Raji (cell line): ENCODE data around the gene SLC35F3.

Source experiments
- POLR2A ChIP-seq: IDR thresholded peaks from 2 replicates; pipeline ENCODE4 v1.6.1; 2011; ENCODE audit warnings: low read depth, low read length, control low read depth; ENCODE audit not compliant: insufficient read depth

Gene SLC35F3

GRCh38 chr1:234125714-234126113 lies 221.2 kb downstream of the SLC35F3 start:
- TF ChIP-seq POLR2A = no peak

- TF ChIP-seq POLR2A = no peak
Measured at GRCh38 chr1:234127026-234127671, 222.7 kb downstream of the SLC35F3 start.

DNA sequence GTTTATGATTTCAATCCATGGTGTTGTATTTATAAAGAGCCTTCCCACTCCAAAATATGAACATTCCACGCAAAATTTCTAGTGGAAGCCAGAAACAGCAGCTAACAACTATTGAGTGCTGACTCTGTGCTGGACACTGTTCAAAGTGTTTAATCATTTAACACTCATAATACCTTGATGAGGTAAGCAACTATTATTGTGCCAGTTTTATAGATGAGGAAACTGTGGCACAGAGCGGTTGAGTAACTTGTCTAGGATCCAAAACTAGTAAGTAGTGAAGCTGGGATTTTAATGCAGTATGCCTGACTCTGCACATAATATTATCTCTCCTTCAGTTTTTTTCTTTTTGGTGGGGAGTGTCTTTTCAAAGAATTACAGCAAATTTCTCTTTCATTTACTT lies 228.3 kb downstream of the SLC35F3 start:
- TF ChIP-seq POLR2A = no peak

DNA sequence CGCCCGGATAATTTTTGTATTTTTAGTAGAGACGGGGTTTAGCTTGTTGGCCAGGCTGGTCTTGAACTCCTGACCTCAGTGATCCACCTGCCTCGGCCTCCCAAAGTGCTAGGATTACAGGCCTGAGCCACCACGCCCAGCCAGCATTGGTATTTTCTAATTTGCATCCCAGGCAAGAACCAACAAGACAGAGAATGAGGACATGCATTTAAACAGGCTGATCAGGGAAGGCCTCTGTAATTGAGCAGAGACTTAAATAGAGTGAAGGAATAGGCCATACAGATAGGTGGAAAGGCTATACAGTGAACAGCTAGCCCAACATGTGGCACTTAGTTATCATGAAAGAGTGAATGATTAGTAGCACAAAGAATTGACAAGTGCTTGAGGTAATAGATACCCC lies 230.4 kb downstream of the SLC35F3 start:
- TF ChIP-seq POLR2A = no peak

DNA sequence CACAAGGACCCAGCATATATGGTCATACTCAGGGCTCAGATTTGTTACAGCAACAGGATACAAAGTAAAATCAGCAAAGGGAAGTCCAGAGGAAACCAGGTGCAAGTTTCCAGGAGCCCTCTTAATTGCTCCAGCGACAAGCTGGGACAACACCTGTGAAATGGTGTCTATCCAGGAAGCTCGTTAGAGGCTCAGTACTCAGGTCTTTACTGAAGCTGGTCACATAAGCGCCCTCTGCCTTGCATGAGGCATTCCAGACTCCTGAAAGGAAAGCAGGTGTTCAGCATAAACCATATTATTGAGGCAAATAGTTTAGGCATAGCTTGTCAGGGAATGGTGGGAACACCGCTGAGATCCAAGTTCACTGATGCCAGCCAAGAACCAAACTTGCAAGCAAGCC lies 231.0 kb downstream of the SLC35F3 start:
- no peak for TF ChIP-seq POLR2A

DNA sequence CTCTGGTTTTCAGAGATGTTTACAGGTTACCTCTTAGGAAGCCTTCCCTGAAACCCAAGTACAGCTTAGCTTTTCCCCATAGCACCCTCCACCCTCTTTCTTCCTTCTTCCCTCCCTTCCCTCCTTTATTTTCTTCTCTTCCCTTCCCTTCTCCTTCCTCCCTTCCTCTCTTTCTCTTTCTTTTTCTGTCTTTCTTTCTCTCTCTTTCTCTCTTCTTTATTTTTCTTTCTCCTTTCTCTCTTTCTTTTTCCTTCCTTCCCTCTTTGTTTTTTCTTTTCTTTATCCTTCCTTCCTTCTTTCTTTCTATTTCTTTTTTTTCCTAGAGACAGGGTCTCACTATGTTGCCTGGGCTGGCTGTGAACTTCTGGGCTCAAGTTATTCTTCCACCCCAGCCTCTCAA lies 231.6 kb downstream of the SLC35F3 start:
- TF ChIP-seq POLR2A = no peak

DNA sequence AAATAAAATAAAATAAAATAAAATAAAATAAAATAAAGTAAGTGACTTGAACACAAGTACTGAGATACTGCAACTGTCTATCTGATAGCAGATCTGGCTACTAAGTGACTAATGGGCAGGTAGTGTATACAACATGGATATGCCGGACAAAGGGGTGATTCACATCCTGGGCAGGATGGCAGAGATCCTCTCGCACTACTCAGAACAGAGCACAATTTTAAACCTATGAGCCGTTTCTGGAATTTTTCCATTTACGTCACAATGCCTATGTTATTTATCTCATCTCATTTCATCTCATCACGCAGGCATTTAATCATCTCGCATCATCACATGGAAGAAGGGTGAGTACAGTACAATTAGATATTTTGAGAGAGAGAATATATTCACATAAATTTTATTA lies 235.5 kb downstream of the SLC35F3 start:
- no peak for TF ChIP-seq POLR2A

DNA sequence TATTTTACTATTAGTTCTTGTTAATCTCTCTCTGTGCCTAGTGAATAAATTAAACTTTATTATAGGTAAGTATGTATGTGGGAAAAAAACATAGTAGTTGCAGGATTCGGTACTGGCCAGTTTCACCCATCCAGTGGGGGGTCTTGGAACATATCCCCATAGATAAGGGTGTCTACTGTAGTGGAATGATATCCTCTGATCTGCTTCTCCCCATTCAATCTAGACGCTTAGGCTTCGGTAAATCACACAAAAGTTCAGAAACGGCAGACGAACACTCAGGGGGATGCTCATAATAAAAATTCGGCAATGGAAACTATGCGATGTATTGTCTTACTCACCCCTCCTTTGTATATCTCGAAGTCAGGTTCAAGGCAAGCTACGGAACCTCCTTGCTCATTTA lies 235.9 kb downstream of the SLC35F3 start:
- TF ChIP-seq POLR2A = no peak

DNA sequence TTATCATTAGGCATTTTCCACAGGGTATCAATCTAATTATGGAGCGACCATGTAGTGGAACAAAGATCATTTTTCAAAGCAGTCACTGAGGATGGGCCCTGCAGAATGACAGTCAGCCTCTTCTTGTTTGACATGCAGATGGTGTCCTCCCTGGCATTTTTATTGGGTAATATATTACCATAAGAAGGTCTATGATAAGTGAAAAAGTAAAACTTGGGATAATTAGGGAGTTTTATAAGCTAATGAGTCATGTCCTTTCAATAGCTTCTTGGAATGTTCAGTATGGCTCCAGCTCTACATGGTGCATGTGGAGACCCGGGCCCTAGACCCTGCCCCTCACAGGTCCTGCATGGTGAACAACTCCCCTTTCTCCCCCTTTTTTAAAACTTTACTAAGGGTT lies 236.5 kb downstream of the SLC35F3 start:
- TF ChIP-seq POLR2A = no peak

- TF ChIP-seq POLR2A = no peak
Measured at GRCh38 chr1:234143681-234144080, 239.2 kb downstream of the SLC35F3 start.

DNA sequence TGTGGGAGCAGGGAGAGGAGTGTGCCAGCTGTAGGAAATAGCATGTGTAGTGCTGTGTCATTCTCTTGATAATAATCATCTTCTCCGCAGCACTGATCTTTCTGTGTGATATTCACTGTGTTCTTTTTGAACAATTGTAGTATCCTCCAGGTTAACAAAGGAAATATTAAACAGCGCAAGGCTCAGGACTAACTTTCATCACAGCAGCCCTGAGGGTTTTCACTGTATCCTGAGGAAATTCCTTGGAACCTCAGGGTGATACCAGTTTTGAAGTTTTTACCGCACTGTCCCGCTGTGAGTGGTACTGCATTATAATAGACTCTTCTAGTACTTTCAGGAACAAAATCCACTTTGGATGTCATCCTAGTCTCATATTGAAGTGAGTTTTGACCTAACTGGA lies 240.4 kb downstream of the SLC35F3 start:
- TF ChIP-seq POLR2A = no peak

DNA sequence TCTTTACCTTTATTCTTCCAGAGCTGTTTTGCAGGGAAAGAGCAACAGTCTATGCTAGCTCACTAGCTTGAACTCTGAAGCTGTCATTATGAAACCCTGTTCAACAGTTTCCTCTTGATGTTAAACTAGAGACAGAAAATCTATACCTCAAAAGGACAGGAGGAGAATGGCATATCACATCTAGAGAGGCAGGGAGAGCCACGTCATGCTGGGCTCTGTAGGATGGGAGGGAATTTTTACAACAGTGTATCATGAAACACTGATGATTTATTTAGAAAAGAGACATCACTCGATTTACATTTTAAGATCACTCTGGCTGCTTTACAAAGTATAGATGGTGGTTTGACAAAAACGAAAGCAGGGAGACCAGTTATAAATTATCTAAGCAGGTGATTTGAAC lies 243.9 kb downstream of the SLC35F3 start:
- TF ChIP-seq POLR2A = no peak

DNA sequence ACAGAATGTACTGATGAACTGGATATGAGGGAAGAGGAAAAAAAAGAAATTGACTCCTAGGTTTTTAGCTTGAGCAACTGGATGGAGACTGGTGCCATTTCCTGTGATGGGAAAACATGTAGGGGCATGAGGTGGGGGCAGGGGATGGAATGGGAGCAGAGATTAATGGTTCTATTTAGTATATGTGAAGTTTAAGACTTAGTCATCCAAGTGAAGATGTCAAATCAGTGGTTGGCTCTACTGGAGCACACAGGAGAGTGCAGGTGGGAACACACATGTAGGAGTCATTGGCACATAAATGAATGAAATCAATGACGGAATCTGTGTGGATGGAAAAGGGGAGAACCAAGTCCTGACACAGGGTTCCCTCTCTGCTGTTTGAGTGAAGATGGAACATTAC lies 244.3 kb downstream of the SLC35F3 start:
- TF ChIP-seq POLR2A = no peak

GRCh38 chr1:234149217-234149616 lies 244.7 kb downstream of the SLC35F3 start:
- no peak for TF ChIP-seq POLR2A

DNA sequence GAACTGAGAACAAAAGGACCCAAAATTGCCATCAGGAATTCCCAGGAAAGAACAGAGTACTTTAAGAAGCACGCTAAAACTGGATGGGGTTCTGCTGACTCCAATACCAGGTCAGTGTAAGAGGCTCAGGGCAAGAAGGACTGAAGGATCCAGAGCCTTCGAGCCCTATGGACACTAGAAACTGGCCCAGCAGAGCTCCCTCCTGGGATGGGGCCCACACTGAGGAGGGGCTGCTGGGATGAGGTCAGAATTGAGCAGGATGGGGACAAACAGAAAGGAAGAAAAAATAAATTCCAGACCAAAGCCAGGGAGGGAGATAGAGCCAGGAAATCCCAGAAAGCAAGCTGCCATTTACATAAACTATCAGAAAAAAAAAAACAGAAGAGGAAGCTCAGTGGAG lies 246.4 kb downstream of the SLC35F3 start:
- TF ChIP-seq POLR2A = no peak

DNA sequence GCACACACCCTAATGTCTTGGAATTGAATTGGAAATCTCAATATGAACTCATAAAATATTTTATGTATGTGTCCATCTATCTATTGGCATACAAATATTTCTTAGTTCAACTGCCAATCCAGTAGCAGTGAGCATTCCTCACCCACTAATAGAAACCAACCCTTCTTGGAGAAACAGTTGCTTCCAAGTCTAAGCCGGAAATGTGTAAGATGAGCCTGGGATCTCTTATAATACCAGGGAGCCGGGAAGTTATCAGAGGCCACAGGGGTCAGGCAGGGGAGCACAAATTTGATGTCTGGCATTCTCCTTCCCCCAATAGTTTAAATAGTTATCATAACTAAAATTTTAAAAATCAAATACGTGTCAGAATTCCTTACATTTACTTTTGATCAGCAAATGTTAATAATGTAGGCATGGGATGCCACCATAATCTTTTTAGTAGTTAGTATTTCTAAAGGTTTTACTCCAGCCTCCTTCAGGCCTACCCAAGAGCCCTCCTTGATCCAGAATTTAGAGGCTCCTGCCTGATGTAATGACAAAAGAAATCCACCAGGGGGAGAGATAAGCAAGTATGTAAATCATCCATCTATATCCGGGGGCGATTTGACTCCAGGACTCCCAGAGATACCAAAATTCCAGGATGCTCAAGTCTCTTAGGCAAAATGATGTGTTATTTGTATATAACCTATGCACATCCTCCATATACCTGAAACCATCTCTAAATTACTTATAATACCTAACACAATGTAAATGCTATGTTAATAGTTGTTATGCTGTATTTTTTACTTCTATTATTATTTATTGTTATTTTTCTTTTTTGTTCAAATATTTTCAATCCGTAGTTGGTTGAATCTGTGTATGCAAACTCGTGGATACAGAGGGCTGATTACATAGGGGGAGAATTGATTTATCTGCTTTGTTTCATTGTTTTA lies 250.1 kb downstream of the SLC35F3 start:
- no peak for TF ChIP-seq POLR2A

DNA sequence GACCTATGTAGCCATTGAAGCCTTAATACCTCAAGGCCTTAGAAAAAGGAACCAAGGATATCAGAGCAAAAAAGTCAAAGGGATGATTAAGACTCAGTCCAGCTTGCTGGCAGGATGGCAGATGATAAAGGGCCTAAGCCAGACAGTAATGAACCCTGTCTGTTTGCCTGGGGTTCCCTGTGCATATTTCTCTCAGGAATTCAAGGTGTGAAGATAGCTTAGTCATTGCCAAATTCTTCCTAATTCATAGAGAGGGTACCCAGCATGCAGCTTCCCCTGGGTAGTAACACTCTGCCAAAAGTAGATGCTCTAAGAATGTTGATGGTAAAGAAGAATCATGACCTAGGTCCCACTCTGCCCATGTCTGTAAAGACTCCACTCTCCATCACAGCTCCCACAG lies 258.2 kb downstream of the SLC35F3 start:
- no peak for TF ChIP-seq POLR2A

GRCh38 chr1:234163267-234163919 lies 258.9 kb downstream of the SLC35F3 start:
- TF ChIP-seq POLR2A = no peak
